Measurements from ENCODE around the gene KIF26B.

Gene KIF26B

DNA sequence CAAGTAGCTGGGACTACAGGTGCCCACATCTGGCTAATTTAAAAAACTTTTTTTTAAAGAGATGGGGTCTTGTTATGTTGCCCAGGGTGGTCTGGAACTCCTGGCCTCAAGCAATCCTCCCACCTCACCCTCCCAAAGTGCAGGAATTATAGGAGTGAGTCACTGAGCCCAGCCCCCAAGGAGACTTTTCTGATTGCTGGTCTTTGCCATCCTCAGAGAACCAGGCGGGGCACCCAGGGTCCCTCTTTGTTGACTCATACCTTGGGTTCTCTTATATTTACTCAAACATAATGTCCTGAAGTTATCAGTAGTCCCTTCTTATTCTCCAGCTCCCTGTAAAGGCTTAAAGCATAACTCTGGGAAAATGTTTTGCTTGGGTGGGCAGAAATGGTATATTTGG, 51.1 kb downstream of the KIF26B start:
- no peaks in the 10 kb centered on the region for H3K27me3 Mint-ChIP-seq
- H3K4me3 Mint-ChIP-seq = no peak overlapping the region
- H3K27ac Mint-ChIP-seq = no peak overlapping the region
- peaks cover 4% of the 10 kb centered on the region for H3K36me3 Mint-ChIP-seq
- H3K9me3 Mint-ChIP-seq = peaks cover 10% of the 10 kb centered on the region
- H3K4me1 Mint-ChIP-seq = no peaks in the 10 kb centered on the region

GRCh38 chr1:245207056-245207638, 52.4 kb downstream of the KIF26B start:
- no peaks in the 10 kb centered on the region for H3K27me3 Mint-ChIP-seq

DNA sequence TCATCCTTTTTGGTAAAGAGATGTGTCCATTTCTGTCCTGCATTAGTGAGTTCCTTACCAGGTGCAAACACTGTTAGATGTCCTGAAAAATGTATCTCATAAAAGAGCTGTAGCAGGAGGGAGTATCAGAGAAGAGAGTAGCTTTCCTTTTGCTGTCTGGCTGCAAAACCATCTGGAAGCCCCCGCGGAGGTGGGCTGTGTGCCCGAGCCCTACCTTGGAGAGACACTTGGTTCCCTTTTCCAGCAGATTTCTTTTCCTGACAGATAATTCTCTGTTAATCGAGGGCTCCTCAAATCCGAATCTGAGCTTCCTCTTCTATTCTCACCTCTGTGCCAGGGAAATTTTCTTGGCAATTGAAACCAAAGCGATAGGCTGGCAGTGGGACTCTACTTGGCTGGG, 53.0 kb downstream of the KIF26B start:
- no peak overlapping the region for H3K4me3 Mint-ChIP-seq
- H3K4me1 Mint-ChIP-seq = no peaks in the 10 kb centered on the region
- H3K36me3 Mint-ChIP-seq = peaks cover 4% of the 10 kb centered on the region
- no peak overlapping the region for H3K27ac Mint-ChIP-seq
- peaks cover 10% of the 10 kb centered on the region for H3K9me3 Mint-ChIP-seq
- no peaks in the 10 kb centered on the region for H3K27me3 Mint-ChIP-seq

More at GRCh38 chr1:245207056-245207638, 52.4 kb downstream of the KIF26B start:
- Mint-ChIP-seq H3K4me1 (no peaks in the 10 kb centered on the region), H3K36me3 (peaks cover 4% of the 10 kb centered on the region), H3K9me3 (peaks cover 10% of the 10 kb centered on the region), H3K4me3 (no peak overlapping the region), H3K27ac (no peak overlapping the region)

DNA sequence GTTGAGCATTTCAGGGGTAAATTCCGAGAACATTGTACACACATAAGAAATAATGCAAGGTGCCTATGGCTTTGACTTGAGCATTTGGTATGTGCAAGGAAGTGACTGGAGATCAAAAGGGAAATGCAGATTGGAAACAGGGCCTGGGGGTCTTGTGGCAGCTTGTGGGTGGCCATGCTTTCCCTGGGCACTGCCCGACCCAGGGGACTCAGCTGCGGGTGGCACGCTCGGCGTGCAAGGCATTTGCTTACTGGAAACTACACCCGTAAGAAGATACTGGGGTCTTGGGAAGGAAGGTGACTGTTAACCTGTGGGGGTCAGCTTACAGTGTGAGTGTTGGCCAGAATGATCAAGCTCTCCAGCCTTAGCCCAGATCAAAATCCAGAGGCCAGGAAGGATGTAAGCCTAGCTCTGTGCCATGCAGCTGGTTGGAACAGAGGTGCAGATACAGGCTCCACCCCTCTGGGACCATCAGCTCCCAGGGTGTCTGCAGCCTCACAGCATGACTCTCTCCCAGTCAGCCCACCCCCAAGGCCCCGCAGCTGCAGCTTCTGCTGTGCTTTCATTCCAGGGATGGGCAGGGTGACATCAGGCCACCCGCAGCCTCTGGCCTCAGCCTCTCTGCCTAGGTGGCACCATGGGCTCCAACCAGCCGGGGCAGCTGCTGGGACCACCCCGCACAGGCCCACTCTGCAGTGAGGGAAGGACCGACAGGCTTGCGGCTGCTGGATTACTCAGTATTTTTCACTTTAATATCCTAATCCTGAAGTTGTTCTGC, 55.1 kb downstream of the KIF26B start:
- Mint-ChIP-seq H3K27me3 (no peaks in the 10 kb centered on the region), H3K27ac (no peak overlapping the region), H3K9me3 (peaks cover 10% of the 10 kb centered on the region), H3K36me3 (peaks cover 4% of the 10 kb centered on the region), H3K4me1 (no peaks in the 10 kb centered on the region), H3K4me3 (no peak overlapping the region)

- Mint-ChIP-seq H3K4me1 (no peaks in the 10 kb centered on the region), H3K27me3 (no peaks in the 10 kb centered on the region), H3K27ac (no peak overlapping the region), H3K9me3 (peaks cover 6% of the 10 kb centered on the region), H3K36me3 (peaks cover 4% of the 10 kb centered on the region), H3K4me3 (no peak overlapping the region)
Observed at GRCh38 chr1:245211035-245211749, 56.4 kb downstream of the KIF26B start.

- H3K4me1 Mint-ChIP-seq = no peaks in the 10 kb centered on the region
- H3K27ac Mint-ChIP-seq = no peak overlapping the region
- H3K36me3 Mint-ChIP-seq = peaks cover 4% of the 10 kb centered on the region
- H3K27me3 Mint-ChIP-seq = no peaks in the 10 kb centered on the region
- peaks cover 5% of the 10 kb centered on the region for H3K9me3 Mint-ChIP-seq
- no peak overlapping the region for H3K4me3 Mint-ChIP-seq
Observed at GRCh38 chr1:245211761-245212160, 57.0 kb downstream of the KIF26B start.

DNA sequence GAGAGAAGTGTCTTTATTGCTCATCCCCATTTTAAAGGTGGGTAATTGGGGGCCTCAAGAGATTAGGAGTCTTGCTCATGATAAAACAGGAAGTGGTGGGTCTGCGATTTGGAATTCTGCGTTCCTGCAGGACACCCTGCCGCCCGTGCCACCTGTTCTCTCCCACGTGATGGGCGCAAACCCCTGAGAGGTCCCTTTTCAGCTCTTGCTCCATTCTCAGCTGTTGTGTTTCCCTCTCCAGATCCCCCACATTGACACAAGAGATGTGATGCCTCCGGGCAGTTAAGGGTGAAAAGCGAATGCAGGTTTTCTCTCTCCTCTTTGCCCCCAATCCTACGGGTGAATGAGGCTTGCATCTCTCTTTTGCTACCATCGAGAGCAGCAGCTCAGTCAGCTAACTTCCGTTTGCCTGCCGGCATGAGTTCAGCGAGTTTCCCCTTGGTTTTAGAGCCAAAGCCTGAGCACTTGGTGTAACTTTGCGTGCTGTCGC, 57.5 kb downstream of the KIF26B start:
- H3K27me3 Mint-ChIP-seq = no peaks in the 10 kb centered on the region
- H3K4me1 Mint-ChIP-seq = no peaks in the 10 kb centered on the region
- no peaks in the 10 kb centered on the region for H3K9me3 Mint-ChIP-seq
- H3K36me3 Mint-ChIP-seq = peaks cover 2% of the 10 kb centered on the region
- no peak overlapping the region for H3K4me3 Mint-ChIP-seq
- H3K27ac Mint-ChIP-seq = no peak overlapping the region

GRCh38 chr1:245213066-245213831, 58.5 kb downstream of the KIF26B start:
- Mint-ChIP-seq H3K9me3 (no peaks in the 10 kb centered on the region), H3K27ac (no peak overlapping the region), H3K4me1 (no peaks in the 10 kb centered on the region), H3K36me3 (peaks cover 2% of the 10 kb centered on the region), H3K4me3 (no peak overlapping the region), H3K27me3 (no peaks in the 10 kb centered on the region)

DNA sequence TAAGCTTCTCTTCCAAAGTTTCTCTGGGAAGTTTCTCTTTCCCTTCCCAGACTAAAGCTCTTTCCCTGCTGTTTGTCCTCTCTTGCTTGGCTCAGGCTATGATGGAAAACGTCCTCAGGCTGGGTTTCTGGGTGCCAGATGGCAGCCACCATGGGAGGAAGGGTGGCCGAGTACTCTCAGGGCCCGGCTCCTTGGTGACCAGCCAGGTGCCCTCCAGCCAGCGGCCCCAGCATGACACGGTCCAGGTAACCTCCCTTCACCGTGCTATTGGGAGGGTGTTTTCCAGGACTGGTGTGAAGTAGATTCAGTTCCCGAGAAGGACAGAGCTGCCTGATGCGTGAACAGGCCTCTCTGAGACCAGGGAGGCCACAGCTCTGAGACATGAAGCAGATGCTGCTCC, 60.3 kb downstream of the KIF26B start:
- Mint-ChIP-seq H3K27ac (no peak overlapping the region), H3K36me3 (no peaks in the 10 kb centered on the region), H3K4me1 (no peaks in the 10 kb centered on the region), H3K27me3 (no peaks in the 10 kb centered on the region), H3K4me3 (no peak overlapping the region), H3K9me3 (no peaks in the 10 kb centered on the region)

GRCh38 chr1:245216366-245217115, 61.8 kb downstream of the KIF26B start:
- Mint-ChIP-seq H3K4me3 (no peak overlapping the region), H3K27ac (no peak overlapping the region), H3K27me3 (no peaks in the 10 kb centered on the region), H3K4me1 (no peaks in the 10 kb centered on the region), H3K36me3 (no peaks in the 10 kb centered on the region), H3K9me3 (no peaks in the 10 kb centered on the region)

- no peaks in the 10 kb centered on the region for H3K9me3 Mint-ChIP-seq
- H3K36me3 Mint-ChIP-seq = no peaks in the 10 kb centered on the region
- no peaks in the 10 kb centered on the region for H3K27me3 Mint-ChIP-seq
- H3K4me1 Mint-ChIP-seq = no peaks in the 10 kb centered on the region
- H3K4me3 Mint-ChIP-seq = no peak overlapping the region
- H3K27ac Mint-ChIP-seq = no peak overlapping the region
Observed at GRCh38 chr1:245217853-245218608, 63.2 kb downstream of the KIF26B start.

DNA sequence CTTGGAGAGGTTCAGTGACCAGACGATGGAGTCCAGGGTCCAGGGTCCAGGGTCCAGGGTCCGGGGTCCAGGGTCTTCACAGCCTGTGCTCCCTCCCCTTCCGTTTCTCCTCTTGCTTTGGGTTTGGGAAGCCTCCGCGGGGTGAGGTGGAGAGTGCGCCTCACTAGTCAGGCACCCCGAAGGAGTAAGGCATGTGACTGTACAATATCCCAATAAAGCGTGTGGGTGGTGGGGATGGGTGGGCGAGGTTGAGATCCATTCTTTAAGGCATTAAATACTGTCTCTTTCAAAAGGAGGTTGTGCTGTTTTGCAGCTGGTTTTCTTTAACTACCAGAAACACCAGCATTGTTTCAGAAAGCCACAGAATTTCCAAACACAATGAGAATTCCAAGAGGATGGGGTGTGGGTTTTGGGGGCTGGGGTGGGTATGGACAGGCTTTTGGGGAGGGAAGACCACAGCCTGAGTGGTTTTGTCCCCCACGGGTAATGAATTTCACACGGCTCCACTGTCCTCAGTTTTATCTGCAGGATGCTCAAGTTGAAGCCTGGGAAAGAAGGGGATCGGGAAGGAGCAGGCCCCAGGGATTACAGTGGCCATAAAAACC, 65.7 kb downstream of the KIF26B start:
- Mint-ChIP-seq H3K36me3 (no peaks in the 10 kb centered on the region), H3K4me1 (no peaks in the 10 kb centered on the region), H3K27ac (no peak overlapping the region), H3K4me3 (no peak overlapping the region), H3K27me3 (no peaks in the 10 kb centered on the region), H3K9me3 (no peaks in the 10 kb centered on the region)

- Mint-ChIP-seq H3K9me3 (no peaks in the 10 kb centered on the region), H3K27ac (no peak overlapping the region), H3K27me3 (no peaks in the 10 kb centered on the region), H3K4me3 (no peak overlapping the region), H3K4me1 (no peaks in the 10 kb centered on the region), H3K36me3 (no peaks in the 10 kb centered on the region)
Observed at GRCh38 chr1:245221805-245222204, 67.0 kb downstream of the KIF26B start.

DNA sequence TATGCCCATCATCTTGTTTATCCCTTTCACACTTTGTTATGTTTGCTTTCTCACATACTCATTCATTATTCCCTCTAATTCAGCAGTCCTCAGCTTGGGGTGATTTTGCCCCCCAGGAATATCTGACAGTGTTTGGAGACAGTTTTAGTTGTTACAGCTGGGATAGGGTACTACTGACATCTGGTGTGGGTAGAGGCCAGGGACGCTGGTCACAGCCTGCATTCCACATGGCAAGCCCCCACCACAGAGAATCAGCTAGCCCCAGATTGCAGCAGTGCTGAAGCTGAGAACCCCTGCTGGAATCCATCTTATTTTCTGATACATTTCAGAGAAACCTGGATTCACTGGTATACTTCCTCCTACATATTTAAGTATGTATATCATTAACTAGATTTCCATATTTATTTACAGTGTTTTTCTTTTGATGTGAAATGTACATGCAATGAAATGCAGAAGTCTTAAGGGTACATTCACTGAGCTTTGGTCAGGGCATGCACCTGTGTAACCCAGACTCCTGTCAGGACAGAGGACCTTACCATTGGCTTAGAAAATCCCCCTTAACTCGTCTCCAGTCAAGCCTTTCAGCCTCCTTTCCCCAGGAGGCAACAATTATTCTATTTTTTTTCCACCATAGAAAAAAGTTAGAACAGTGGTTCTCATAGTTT, 68.3 kb downstream of the KIF26B start:
- H3K9me3 Mint-ChIP-seq = no peaks in the 10 kb centered on the region
- H3K27ac Mint-ChIP-seq = no peak overlapping the region
- H3K27me3 Mint-ChIP-seq = no peaks in the 10 kb centered on the region
- no peaks in the 10 kb centered on the region for H3K4me1 Mint-ChIP-seq
- no peaks in the 10 kb centered on the region for H3K36me3 Mint-ChIP-seq
- no peak overlapping the region for H3K4me3 Mint-ChIP-seq

Data from activated naive CD4-positive, alpha-beta T cell treated with anti-CD3 and anti-CD28 coated beads, Interleukin-2, amount 50 U/mL, for 24 hours (primary cell).